8988T (cell line): ENCODE data around the gene LRRC49.

Experiments used
- DNase-seq: peaks from one replicate; pipeline ENCODE4 v3.0.0; 2011

LRRC49 gene

DNA sequence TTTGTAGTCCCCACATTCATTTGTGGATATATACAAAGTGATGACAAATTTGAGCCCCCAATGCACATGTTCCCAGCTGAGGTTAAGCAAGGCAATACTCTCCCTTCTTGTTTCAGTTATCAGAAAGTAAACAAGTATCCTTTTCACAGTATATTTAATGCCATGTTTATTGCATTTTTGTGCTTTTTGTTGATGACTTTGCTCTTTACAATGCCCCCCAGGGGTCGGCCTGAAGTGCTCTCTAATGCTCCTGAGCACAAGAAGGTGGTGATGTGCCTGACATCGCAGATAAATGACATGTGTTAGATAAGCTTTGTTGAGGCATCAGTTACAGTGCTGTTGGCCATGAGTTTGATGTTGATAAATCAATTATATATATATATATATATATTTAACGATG, 165.0 kb downstream of the LRRC49 start:
- DNase-seq, result no peak

DNA sequence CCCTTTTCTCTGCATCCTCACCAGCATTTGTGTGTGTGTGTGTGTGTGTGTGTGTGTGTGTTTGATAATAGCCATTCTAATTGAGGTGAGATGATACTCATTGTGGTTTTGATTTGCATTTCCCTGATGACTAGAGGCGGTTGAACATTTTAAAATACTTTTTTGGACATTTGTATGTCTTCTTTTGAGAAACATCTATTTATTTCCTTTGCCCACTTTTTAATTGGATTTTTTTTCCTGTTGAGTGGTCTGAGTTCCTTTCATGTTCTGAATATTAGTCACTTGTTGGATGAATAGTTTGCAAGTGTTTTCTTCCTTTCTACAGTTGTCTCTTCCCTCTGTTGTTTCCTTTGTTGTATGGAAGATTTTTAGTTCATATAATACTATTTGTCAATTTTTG, 168.4 kb downstream of the LRRC49 start:
- DNase-seq, result no peak

DNA sequence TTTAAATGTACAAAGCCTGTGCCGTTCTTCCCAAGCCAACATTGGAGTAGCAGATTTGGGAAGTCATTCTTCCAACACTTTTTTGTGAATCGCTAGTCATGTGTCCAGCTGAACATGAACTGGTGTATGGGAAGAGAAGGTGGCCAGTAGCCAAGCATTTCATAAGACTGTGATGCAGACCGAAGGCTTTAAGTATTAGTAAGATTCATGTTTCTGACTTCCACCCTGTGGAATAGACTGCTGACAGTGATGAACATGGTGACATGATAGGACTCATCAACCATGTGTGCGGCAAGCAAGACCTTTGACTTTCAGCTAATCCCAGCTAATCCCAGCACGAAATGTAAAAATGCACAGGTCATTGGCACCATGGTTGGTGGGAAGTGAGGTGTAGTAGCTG, 174.4 kb downstream of the LRRC49 start:
- DNase-seq, result no peak

DNA sequence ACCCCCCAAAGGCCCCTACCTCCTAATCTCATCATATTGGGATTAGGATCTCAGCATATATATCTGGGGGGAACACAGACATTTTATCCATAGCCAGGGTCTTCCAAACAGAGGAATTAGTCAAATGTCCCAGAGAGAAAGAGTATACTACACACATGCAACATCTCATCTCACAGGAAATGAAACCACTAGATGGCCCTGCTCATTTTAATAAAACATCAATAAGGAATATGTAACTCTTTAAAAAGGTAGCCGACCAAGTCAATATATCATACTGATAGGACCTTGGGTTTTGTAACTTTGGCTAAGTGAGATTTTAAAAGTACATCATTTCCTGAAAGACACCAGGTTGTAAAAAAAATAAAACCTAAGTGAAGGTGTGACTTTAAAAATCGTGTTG, 177.1 kb downstream of the LRRC49 start:
- no peak for DNase-seq

DNA sequence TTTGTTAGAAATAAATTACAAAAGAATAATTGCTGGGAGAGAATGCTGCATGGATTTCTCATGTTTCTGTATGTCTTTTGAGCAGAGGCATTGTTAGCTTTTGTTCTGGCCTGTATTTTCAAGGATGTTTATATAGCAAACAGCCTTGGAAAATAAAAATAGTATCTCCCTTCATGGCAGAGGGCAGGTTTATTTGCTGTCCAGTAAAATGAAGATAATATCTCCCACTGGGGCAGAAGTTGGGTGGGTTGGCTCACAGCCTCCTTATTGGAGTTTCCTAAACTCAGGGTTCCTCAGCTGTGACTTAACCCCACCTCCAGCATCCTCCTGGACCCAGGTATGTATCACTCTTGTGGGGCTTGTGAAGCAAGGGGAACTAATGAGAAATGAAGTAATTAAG, 178.9 kb downstream of the LRRC49 start:
- no peak for DNase-seq

DNA sequence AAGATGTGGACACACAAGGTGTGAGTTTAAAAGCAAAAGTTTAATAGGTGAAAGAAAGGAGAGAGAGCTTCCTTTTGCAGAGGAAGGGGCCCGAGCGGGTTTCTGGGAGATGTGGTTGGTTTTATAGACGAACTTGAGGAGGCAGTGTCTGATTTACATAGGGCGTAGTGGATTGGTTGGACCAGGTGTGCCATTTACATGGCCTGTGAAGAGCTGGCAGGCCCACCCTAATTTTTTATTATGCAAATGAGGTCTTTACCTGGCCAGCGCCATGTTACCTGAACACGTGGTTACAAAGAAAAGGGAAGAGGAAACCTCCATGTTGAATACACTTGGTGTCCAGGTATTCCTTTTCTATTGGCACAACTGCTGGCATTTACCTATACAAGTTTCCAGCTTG, 179.8 kb downstream of the LRRC49 start:
- no peak for DNase-seq

DNA sequence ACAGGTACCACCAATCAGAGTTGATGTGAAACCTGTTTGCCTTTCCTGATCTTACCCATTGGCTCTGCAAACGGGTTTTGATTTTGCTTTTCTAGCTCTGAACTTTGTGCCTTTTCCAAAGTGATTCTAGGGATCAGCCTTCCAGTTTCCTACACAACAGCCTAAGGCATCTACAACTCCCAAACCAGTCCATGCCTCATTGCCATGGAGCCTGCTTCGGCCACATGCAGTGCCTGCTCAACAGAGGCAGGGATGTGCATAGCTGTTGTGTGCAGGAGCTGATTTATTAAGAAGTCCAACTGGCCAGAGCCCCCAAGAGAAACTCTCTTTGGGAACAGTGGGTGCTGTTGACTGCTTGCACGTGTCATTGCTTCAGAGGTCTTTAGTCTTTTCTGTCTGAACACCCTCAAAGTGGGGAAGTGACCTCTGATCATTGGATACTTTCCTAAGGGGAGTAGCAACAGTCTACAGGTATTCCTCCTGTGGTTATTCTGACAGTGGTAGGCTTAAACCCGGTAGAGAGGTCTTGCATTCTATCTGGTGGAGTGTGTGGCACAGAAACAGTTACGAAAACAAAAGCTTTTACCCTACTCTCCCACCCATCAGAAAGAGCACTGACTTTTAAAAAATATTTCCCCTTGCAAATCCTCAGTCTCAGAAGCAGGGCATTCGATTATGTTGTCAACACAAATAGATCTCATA, 186.0 kb downstream of the LRRC49 start:
- no peak for DNase-seq

DNA sequence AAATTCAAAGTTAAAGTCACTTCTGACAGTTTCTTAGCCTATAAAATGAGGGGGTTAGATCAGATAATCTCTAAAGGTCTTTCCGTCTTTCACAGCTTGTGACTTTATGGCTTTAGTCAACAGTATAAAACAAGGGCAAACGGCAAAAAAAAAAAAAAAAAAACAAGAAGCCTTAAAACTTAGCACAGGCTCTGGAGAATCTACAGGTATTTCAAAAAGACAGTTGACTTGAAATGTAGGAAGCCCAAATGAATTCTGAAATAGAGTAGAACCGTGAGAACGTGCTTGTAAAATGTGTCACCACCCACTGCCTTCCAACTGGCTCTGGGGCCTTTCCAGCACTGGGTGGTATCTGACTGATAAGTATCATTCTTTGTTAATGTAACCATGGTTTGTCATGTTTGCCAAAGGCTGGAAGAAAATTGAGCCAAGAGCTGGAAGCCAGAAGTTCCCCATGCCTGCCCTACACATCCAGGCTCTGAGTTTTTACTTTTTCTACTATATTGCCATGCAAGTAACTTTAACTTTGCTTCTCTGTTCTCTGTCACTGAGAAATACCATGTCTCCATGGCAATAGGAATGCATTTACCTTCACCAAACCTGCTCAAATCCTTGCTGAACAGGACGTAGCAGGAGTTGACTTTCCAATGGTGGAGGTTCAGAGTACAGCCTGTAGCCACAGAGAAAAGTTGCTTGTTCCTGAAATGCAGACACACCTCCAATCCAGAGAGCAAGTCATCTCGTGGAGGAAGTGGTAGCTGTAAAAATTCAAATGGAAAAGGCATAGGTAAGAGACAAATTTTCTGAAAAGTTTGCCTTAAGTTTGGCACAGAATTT, 186.8 kb downstream of the LRRC49 start:
- no peak for DNase-seq

DNA sequence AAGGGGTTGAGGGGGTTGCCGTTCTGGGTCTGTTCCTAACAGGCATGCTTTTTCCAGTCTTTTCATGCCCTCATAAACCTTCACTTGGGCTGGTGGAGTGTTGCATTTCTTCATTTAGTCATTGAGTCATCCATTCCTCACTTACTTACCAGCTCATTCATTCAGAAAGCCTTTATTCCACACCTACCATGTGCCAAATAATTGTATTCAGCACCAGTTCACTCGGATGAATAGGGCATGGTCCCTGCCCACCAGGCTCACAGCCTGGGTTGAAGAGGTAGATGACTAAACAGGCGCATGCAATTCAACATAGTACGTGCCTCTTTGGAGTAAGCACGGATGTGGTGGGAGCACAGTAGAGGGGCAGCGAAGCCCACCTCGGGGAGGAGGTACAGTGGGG, 187.5 kb downstream of the LRRC49 start:
- no peak for DNase-seq

DNA sequence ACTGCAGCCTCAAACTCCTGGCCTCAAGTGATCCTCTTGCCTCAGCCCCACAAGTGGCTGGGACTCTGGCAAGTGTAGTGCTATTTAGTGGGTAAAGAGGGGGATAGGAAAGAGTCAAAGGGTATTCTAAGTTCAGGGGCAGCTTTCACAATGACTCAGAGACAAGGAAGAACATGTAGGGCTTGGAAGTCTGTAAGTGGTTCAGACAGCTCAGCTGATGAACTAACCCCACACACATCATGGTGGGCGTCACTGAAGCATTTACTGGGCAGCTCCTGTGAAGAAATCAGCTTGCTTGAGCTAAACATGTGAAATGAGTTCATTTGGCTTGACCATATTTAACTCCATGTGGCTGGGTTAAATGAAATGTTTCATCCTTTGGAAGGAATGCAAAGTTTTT, 188.1 kb downstream of the LRRC49 start:
- no peak for DNase-seq

DNA sequence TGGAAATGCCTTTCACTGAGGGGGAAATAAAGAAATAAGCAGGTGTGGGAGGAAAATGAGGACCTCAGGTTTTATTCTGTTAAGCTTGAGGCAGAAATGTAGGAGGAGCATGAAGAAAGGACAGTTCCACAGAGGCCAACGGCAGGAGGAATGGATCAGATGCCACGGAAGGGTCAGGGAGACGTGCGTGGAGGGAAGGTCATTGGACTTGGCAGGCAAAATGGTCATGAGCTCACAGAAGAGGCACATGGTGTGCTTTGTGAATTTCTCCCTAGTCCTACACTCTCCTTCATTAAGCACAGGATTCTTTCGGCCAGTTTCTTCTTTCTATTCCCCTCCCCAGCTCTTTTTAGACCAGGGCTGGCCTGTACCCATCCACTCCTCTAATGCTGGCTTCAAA, 190.2 kb downstream of the LRRC49 start:
- DNase-seq, result no peak

DNA sequence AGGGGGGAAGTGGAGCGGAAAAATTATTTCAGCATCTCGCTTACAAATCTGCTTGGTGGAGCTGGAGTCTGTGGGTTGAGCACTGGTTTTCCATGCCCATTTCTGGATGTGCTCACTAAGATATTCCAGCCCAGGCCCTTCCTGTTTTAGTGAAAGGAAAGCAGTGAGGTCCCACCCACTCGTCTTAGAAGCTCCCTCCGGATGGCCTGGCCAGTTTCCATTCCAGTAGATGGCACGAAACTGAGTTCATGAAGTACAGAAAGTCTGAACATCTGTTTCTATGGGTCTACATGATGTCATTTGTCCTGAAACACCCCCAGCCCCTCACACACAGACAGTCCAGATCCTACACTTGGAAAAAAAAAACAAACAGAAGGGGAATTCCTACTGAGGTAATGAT, 190.7 kb downstream of the LRRC49 start:
- DNase-seq, result no peak

DNA sequence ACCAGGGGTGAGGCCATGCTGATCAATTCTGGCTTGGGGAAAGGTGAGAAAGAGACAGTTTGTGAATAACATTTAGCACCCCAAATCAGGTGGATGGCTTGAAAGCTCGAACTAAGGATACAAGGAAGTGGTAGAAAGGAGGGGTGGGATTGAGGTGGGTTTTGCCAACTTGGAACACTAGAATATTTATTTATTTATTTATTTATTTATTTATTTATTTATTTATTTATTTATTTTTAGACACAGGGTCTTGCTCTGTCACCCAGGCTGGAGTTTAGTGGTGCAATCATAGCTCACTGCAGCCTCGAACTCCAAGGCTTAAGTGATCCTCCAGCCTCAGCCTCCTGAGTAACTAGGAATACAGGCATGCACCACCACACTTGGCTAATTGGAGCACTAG, 191.6 kb downstream of the LRRC49 start:
- no peak for DNase-seq

DNA sequence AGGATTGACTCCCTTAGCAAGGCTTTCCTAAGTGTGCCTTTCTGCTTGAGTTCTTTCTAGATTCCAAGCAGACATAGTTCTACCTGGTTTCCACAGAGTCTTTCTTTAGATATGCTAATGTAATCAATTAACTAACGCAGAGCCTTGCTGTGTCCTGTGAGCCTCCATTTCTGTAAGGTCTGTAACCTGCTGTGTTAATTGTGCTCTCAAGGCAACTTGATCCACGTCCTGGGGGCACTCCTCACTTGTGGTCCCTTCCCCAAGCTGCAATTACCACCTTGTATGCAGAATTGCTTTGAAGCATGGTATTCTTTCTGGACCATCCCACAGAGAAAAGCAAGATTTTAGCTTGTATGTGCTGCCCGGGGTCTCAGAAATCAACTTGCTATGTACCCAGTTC, 193.2 kb downstream of the LRRC49 start:
- DNase-seq, result no peak

DNA sequence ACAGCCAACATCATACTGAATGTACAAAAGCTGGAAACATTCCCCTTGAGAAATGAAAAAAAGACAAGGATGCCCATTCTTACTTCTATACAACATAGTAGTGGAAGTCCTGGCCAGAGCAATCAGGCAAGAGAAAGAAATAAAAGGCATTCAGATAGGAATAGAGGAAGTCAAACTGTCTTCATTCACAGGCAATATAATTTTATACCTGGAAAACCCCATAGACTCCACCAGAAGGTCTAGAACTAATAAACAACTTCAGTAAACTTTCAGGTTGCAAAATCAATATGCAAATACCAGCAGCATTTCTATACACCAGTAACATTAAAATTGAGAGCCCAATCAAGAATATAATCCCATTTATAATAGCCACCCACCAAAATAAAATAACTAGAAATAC, 195.5 kb downstream of the LRRC49 start:
- no peak for DNase-seq

DNA sequence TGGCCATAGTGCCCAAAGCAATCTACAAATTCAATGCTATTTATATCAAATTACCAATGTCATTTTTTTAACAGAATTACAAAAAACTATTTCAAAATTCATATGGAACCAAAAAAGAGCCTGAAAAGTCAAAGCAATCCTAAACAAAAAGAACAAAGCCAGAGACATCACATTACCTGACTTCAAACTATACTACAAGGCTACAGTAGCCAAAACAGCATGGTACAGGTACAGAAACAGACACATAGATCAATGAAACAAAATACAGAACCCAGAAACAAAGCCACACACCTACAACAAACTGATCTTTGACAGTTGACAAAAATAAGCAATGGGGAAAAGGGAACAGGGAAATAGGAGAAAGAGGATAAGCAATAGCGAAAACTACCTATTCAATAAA, 196.1 kb downstream of the LRRC49 start:
- DNase-seq, result no peak

DNA sequence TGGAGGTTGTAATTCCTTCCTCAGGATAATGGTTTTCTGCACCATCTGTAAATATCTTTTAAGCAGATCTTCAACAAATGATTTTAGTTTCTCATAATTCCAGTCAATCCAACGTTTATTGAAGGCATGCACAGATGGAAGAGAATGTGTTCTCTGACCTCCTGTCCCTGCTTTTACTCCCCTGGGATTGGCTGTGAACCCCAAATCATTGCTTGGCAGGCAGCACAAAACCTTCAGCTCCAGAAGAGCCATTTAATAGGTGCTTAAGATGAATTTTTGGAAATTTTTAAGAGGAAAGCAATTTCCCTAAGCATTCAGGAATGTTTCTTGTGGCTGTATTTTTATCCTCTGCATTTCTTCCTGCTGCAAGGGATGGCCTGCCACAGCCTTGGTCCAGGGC, 197.2 kb downstream of the LRRC49 start:
- no peak for DNase-seq

DNA sequence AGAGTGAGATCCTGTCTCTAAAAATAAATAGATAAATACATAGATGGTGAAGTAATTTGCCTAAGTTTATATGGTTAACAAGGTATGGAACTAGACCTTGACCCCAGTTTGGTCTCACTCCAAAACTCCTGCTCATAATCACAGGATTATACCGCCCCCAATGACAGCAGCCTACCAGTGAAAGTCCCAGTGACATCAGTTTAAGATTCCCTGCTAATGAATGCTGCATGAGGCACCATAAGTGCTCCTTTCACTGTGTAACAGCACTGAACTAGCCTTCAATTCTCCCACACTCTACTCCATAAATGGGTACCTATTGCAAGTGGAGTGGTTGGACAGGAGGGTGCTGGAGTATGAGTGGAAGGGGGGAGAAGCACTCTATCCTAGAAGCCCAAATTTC, 199.0 kb downstream of the LRRC49 start:
- DNase-seq, result no peak

DNA sequence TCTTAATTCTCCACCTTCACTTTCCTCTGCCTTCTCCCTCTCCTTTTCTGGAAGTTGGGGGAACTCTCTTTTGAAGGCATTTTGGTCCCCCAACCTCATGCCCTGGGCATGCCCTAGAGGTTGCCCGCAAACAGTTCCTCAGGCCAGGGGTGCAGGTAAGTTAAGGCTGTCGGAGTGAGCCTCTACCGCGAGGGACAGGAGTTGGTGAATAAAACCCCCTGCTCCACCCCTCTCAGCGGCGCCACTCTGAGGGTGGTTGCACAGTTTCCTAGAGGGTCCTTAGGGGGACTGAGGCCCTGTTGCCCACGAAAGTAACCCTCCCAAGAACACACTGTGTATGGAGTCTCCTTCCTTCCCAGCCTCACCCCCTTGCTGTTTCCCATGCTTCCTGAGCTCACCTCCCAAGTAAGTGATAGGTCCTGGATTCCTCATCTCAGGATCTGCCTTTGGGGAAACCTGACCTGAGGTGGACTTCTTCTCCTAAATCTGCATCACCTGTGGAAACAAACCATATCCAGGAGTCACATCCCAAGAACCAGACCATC, 199.5 kb downstream of the LRRC49 start:
- DNase-seq, result no peak

DNA sequence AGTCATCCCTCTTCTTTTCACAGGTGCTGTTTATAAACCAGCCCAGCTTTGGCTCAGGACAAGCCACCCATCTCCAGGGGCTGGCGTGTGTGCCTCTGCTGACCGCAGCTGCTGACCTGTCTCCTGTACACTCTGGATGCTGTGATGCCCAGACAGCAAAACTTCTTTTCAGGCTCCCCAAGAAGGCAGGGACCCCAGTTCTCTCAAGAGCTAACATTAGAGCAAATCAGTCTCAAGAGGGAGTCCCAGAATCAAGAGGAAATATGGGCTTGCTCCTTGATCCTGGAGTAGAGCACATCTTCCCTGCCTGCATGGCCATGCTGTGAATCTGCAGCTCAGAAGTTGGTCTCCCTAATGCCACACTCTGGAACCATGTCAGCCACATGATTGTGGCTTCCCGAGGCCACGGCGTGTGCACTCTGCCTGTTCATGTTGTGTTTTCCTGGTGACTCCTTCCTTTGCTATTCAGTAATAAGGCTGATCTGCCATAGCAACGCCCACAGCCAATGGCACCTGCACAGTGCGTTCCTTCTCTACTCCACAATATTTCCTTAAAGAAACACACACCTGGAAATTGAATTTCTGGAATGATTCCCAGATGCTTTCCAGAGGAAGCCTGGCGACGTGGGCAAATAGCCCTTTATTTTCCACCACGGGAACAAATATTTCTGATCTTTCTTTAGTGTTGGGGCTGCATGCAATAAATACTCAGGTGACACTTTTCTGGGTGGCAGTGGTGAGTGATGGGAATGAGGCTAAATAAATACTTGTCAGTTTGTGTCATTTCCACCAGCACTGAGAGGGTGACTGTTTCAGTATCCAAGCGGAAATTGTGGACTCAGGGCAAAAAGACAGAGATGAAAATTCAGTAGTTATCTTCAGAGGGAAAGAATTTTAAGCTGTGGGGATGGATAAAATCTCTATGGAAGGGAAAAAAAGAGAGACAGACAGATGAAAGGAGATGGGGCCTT, 200.7 kb downstream of the LRRC49 start:
- DNase-seq, result no peak

DNA sequence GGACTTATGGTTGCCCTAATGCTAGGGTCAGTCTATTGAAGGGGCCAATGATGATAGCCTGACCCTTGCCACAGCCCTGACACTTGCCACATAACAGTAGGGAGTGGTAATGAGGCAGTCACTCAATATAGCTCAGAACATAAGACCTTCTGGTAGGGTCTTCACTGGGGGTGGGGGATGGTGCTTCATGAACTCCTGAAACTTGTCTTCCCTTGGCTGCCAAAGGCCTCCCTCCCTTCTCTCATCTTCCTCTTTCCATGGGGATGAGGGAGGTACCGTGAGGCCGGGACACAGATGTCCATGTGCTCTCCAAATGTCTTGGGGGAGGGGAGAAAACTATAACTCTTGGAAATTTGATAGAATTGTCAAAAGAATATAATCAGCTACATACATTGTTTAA, 201.5 kb downstream of the LRRC49 start:
- no peak for DNase-seq

DNA sequence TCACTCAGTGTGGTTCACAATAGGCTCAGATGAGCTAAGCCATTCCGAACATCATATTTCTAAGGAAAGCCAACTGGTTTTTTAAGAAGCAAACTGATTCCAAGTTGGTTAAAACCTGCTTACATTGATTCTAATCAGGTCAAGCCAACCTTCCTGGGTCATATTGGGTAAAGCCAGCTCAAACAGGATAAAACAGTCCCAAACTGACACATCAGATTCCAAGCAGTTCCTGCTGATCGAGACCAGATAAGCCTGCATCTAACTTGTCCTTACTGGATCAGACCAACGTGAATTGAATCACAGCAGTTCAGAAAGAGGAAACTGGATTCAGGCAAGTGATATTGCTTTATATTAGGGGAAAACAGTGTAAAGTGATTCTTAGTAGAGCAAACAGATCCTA, 204.1 kb downstream of the LRRC49 start:
- no peak for DNase-seq

DNA sequence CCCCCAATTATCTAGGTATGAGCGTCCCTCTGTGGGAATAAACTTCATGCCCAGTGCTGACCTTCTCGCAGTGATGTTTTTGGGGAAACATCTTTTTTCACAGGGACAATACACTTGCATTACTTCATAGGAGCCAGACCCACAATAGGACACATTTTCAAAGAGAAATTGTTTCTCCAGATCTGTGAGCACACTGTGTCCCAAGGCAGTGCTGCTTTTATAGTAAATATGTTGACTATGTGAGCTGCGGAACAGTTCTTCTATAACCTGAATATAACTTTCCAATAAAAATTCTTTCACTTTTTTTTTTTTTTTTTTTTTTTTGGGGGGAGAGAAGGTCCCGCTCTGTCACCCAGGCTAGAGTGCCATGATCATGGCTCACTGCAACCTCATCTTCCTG, 205.3 kb downstream of the LRRC49 start:
- DNase-seq, result no peak
